ENCODE measurements around the gene SLC25A12. TPM values are rescaled to one million over a fixed set of nuclear protein-coding genes. Genes with fewer than 3 reads are reported as not detected.
"Not testable (repeated sequence)": the region's sequence is repeated elsewhere in the genome, so short reads cannot be mapped to it uniquely, and the experiment has no call there.

SLC25A12 gene
- total RNA-seq, 2 donors from 2014 or later = 13.6 to 33.3 TPM

DNA sequence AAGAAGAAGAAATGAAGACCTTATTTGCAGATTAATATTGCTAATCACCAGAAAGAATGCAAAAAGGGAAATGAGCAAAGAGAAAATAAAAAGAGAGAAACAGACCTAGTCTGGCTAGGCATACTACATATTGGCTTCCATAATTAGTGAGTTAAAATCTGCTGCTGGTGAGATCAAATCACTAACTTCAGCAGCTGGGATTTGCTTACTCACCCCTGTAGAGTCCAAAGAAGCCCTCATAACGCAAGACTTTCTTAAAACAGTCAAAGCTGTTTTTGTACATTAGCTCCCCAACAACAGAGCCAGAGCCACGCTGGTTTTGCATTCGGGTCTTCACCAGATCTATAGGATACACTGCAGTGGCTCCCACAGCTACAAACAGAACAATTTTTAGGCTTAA lies 80.9 kb downstream of the SLC25A12 start:
- DNase-seq (ENCODE audit: low spot score in 2 of 2) (no peak), ATAC-seq (no peak)
- no peaks in the 10 kb centered on the region for H3K9me3 Mint-ChIP-seq
- H3K36me3 Mint-ChIP-seq = peaks cover 0 to 5% of the 10 kb centered on the region in 2 donors
- H3K27ac Mint-ChIP-seq = no peak overlapping the region

DNA sequence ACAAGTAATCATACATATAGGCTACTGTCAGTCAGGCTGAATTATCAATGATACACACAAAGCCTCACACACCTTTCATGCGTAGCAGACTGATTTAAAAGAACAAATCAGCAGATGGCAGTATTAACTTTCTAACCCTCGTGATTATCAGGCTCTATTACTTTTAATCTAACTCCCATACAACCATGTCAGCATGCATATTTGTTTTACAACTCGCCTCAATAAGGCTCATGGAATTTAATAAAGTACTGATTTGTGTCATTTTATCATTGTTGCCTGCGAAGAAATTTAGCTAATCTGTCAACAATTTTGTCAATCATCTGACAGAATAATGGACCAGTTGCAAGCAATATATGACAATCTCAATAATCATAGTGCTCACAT lies 82.8 kb downstream of the SLC25A12 start:
- no peak for ATAC-seq
- no peaks in the 10 kb centered on the region for H3K9me3 Mint-ChIP-seq
- no peak for DNase-seq (ENCODE audit: low spot score in 2 of 2)
- H3K36me3 Mint-ChIP-seq = peaks cover 5% of the 10 kb centered on the region in 2 donors
- H3K27ac Mint-ChIP-seq = no peak overlapping the region

DNA sequence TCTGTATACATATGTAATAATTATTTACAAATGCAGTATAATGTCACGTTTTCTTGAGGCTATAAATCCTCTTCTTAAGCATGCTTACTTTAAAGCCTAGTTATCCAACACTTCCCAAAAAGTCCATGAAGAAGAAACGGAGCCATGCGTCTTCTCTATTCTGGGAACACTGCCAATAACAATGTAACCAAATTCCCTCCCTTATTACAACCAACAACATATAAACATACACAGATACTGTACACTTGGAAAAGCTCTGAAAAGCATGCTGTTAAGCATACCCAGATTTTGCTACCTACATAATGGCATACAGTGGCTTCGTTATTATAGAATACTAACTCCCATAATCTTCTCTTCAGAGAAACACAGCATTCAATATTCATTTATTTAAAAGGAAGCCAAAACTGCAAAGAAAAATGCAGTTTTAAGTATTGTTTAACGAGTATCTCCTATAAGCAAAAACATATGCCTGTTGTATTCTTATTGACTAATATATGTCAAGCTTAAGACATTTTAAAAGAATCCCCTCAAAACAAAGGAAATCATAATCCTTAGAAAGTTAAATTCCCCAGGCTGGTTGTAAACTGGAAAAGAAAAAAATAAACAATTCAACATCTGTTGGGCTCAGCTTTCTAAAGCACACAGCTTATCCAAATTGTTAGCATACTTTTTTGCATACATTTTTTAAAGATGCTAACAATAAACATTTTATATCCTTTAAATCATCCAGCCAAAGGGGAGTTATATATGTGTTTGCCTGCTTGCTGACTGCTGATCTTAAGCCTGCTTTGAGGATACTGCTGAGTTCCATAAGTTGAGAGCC lies 83.4 kb downstream of the SLC25A12 start:
- no peak for DNase-seq (ENCODE audit: low spot score in 2 of 2)
- ATAC-seq = no peak
- no peak overlapping the region for H3K27ac Mint-ChIP-seq
- no peaks in the 10 kb centered on the region for H3K9me3 Mint-ChIP-seq
- peaks cover 5 to 6% of the 10 kb centered on the region in 2 donors for H3K36me3 Mint-ChIP-seq

DNA sequence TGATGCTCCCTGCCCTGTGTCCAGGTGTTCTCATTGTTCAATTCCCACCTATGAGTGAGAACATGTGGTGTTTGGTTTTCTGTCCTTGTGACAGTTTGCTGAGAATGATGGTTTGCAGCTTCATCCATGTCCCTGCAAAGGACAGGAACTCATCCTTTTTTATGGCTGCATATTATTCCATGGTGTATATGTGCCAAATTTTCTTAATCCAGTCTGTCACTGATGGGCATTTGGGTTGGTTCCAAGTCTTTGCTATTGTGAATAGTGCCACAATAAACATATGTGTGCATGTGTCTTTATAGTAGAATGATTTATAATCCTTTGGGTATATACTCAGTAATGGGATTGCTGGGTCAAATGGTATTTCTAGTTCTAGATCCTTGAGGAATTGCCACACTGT lies 85.2 kb downstream of the SLC25A12 start:
- not testable (repeated sequence) for DNase-seq (ENCODE audit: low spot score in 2 of 2); H3K36me3 Mint-ChIP-seq; H3K9me3 Mint-ChIP-seq; H3K27ac Mint-ChIP-seq; ATAC-seq

DNA sequence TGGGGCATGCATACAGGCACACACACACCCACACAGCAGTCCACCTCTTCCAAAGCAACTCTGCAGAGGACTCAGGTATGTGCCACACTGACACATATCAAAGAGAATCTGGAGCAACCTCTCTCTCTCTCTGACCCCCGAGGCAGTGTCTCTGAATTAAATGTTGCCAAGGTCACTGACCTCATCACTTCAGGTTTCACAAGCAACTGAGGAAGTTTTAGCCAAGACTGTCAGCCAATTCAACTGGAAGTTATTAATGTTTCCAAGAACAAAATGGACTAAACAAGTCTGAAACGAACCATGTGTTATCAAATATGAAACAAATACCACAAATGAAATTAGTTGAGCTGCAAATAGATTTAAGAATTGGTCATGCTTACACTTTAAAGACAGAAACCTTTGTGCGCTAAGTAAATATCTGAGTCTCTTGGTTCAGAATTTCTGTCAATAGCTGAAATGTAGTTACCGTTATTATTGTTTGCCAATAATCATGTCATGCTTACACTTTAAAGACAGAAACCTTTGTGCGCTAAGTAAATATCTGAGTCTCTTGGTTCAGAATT lies 86.1 kb downstream of the SLC25A12 start:
- Mint-ChIP-seq H3K9me3 (no peaks in the 10 kb centered on the region), H3K27ac (no peak overlapping the region), H3K36me3 (peaks cover 5 to 8% of the 10 kb centered on the region in 2 donors)
- ATAC-seq (no peak), DNase-seq (ENCODE audit: low spot score in 2 of 2) (no peak)

DNA sequence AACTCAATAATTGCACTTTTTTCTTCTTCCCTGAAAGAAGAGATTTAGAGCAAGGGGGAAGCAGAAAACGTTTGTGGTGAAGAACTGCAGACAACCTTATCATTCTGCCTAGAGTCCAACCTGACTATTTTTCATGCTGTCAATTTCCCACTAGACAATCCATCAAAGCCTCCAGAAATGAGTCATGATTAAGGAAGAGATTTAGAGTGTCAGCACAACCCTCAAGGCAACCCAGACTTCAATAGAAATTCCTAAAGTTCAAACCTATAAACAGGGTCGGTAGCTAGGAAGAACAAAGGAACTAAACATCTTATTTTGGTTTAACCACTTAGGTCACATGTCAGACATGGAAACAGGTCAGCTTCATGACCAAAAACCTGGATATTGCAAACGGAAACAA lies 86.9 kb downstream of the SLC25A12 start:
- Mint-ChIP-seq H3K36me3 (peaks cover 5 to 10% of the 10 kb centered on the region in 2 donors), H3K27ac (no peak overlapping the region), H3K9me3 (no peaks in the 10 kb centered on the region)
- no peak for ATAC-seq
- no peak for DNase-seq (ENCODE audit: low spot score in 2 of 2)

DNA sequence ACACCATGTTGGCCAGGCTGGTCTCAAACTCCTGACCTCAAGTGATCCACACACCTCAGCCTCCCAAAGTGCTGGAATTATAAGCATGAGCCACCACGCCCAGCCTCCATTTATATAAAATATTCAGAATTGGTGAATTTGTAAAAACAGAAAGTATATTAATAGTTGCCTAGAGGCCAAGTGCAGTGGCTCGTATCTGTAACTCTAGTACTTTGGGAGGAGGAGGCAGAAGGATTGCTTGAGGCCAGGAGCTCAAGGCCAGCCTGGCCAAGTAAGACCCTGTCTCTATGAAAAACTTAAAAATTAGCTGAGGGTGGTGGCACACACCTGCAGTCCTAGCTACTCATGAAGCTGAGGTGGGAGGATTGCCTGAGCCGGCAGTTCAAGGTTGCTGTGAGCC lies 89.6 kb downstream of the SLC25A12 start:
- ATAC-seq (no peak), DNase-seq (ENCODE audit: low spot score in 2 of 2) (no peak)
- no peak overlapping the region for H3K27ac Mint-ChIP-seq
- peaks cover 0 to 10% of the 10 kb centered on the region in 2 donors for H3K36me3 Mint-ChIP-seq
- no peaks in the 10 kb centered on the region for H3K9me3 Mint-ChIP-seq

DNA sequence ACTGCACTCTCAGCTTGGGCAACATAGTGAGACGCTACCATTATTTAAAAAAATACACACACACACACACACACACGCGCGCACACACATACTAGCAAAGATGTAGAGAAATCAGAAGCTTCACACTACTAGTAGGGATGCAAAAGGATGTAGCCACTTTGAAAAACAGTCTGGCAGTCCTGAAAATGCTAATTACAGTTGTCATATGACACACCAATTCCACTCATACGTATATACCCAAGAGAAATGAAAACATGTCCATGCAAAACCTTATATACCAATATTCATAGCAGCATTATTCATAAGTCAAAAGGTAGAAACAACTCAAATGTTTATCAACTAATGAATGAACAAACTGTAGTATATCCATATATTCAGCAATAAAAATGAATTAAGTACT lies 90.3 kb downstream of the SLC25A12 start:
- no peak overlapping the region for H3K27ac Mint-ChIP-seq
- H3K36me3 Mint-ChIP-seq = peaks cover 0 to 10% of the 10 kb centered on the region in 2 donors
- no peak for DNase-seq (ENCODE audit: low spot score in 2 of 2)
- ATAC-seq = no peak
- H3K9me3 Mint-ChIP-seq = no peaks in the 10 kb centered on the region

DNA sequence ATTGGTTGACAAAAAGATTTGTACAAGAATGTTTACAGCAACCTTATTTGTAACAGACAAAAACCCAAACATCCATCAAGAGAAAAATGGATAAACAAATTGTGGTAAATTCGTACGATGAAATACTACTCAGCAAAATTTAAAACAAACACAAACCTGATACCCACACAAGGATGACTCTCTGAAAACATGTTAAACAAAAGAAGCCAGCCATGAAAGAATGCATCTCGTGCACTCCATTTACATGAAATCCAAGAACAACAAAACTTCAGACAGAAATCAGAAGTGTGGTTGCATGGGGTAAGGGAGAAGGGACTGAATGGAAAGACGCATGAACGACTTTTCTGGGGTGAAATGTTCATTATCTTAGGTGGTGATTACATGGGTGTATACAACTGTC lies 93.4 kb downstream of the SLC25A12 start:
- DNase-seq (ENCODE audit: low spot score in 2 of 2) = no peak
- Mint-ChIP-seq H3K27ac (no peak overlapping the region), H3K9me3 (no peaks in the 10 kb centered on the region), H3K36me3 (peaks cover 0 to 4% of the 10 kb centered on the region in 2 donors)
- ATAC-seq = no peak

DNA sequence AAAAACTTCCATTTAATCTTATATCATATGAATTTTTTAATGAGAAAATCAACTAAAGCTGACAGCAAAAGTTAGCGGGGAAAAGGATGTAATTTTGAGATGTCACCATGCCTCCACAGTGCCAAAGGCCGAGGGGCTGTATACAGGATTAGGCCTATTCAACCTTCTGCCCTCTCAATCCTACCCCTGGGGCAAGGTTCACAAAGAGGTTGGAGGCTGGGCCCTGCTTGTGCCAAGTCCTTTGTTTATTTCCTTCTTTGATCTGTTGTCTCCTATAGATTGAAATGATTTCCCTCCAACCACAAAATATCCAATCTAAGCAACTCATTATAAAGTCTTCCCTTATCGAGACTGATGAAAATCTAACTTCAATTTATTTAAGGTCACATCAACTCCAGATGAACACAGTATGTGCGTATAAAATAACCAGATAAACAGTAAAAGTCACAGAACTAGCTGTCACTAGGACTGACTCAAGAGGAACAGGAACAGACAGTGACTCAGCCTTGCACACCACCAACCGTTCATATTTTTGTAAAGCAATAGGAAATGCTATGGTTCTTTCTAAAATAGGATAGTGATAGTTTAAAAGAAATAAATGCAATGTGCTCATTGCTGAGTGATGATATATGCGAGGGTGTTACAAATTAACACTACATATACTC lies 95.8 kb downstream of the SLC25A12 start:
- ATAC-seq (peak; percentile 56 to 69), DNase-seq (ENCODE audit: low spot score in 2 of 2) (no peak)
- Mint-ChIP-seq H3K36me3 (peaks cover 0 to 4% of the 10 kb centered on the region in 2 donors), H3K9me3 (no peaks in the 10 kb centered on the region), H3K27ac (peak overlapping the region; percentile 1 to 69)

DNA sequence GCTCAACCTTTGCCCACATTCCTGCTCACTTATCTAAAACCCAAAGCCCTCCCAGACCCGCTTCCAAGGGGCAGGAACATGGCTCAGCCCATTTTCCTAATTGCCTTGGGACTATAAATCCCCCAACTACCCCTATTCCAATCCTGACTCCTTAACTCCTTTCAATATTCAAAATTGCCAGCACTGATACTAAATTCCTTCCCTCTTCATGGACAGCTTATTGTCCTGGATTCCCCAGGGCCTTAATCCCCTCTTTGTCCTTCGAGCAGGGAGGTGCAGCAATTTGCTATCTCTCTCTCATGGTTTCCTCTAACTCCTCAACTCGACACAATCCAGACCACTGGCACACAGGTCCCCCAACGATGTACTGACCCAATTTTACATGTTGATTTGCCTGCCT lies 99.1 kb downstream of the SLC25A12 start:
- Mint-ChIP-seq H3K36me3 (peaks cover 0 to 11% of the 10 kb centered on the region in 2 donors), H3K27ac (peak overlapping the region in 1 of 2 donors; percentile 2), H3K9me3 (no peaks in the 10 kb centered on the region)
- ATAC-seq (no peak), DNase-seq (ENCODE audit: low spot score in 2 of 2) (no peak)

DNA sequence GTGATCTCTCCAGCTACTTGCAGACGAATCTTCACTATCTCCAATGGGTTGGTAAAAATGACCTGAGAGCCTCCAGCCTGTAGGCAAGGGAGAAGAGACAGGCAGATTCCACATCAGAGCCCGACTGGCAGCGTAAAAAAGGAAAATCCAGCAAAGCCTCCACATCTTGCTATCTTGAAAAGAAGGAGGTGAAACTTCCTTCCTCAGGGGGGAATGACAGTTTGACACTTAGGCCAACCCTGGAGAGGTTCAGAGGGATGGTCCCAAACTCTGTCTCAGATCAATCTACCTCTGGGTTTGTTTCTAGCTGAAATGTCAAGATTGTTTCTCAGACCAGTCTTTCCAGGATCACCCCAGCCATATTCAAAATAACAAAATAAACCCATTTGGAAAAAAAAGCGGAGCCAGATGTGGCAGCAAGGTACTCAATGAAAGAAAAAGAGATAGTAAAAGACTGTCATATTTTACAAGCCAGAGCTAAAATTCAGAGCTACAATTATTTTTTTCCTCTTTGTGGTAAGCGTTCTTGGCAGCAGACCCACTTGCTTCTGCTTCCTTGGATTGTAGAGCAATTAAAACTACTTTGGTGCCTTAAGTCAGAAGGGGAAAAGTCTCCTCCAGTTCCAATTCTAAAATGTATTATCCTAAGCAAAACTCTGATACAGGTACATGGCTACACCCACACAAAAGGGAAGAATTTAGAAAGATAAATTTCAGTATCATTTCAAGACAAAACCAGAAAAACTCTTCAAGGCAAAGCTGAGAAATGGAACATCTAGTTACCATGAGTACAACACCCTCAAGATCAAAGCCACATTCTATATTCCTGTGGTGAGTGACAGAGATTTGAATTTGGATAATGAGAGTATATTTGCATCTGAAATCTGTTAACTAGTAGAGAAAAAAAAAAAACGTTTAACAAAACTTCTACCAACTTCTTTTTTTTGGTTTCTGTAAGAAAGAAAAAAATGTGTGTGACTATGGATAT lies 100.1 kb downstream of the SLC25A12 start:
- Mint-ChIP-seq H3K9me3 (no peaks in the 10 kb centered on the region), H3K27ac (no peak overlapping the region), H3K36me3 (peaks cover 0 to 11% of the 10 kb centered on the region in 2 donors)
- peak; percentile 52 to 84 for ATAC-seq
- no peak for DNase-seq (ENCODE audit: low spot score in 2 of 2)

DNA sequence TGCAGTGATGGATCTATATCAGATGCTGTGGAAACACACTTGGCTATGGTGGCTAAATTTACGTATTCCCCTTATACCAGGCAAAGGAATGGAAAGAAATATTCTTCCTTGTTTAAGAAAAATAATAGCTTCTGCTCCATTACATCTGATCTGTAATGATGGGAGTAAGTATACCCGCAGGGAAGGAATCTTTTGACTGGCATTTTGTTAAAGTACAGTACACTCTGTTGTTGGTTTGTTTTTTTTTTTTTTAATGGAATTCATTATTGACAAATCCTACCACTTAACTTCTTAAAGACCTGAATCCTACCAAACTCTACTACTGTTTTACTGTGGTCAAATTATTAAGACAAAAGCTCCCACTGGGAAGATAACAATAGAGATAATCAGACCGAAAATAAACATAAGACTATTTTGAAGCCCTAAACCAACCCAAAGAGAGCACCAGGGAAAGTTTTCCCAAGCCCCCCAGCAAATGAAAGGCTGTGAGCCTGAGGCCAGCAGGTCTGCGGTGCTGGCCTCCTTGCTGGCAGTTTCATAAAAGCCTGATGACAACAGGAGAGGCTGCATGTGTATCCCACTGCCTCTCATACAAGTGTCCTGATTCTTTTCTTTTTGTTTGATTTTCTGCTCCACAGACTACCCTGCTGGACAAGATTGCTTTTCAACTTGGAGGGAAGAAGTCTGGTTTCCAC lies 101.0 kb downstream of the SLC25A12 start:
- peaks cover 0 to 11% of the 10 kb centered on the region in 2 donors for H3K36me3 Mint-ChIP-seq
- no peak overlapping the region for H3K27ac Mint-ChIP-seq
- DNase-seq (ENCODE audit: low spot score in 2 of 2) (no peak), ATAC-seq (no peak)
- H3K9me3 Mint-ChIP-seq = no peaks in the 10 kb centered on the region

DNA sequence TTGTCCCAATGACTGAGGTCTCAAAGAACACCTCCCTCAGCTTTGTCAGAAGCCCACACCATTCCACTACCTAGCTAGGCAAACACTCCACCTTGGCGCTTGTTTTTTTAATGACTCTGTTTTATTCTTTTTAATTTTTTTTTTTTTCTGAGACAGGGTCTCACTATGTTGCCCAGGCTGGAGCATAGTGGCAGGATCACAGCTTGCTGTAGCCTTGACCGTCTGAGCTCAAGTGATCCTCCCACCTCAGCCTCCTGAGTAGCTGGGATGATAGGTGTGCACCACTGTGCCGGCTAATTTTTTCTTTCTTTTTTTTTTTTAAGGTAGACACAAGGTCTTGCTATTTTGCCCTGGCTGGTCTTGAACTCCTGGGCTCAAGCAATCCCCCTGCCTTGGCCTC lies 101.9 kb downstream of the SLC25A12 start:
- ATAC-seq (no peak), DNase-seq (ENCODE audit: low spot score in 2 of 2) (no peak)
- Mint-ChIP-seq H3K9me3 (no peaks in the 10 kb centered on the region), H3K27ac (no peak overlapping the region), H3K36me3 (peaks cover 5 to 11% of the 10 kb centered on the region in 2 donors)

DNA sequence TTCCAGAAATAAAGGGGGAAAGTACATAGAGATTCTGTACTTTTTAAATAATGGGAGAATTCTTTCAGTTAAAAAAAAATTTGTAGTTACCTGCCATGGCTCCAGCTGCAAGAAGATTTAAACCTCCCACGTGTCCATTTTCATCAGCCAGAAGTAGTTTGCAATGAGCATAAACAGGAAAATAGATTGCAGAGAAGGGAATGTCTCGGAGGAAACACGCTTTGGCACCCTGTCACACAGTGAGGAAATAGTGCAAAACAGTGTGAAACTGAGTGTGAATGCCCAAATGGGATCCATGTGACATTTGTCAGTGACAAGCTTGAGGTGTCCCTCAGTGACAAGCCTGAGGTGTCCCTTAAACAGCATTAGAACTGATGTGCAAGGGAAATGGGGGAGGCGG lies 102.7 kb downstream of the SLC25A12 start:
- Mint-ChIP-seq H3K27ac (no peak overlapping the region), H3K36me3 (peaks cover 8 to 11% of the 10 kb centered on the region in 2 donors), H3K9me3 (no peaks in the 10 kb centered on the region)
- DNase-seq (ENCODE audit: low spot score in 2 of 2) (no peak), ATAC-seq (no peak)

DNA sequence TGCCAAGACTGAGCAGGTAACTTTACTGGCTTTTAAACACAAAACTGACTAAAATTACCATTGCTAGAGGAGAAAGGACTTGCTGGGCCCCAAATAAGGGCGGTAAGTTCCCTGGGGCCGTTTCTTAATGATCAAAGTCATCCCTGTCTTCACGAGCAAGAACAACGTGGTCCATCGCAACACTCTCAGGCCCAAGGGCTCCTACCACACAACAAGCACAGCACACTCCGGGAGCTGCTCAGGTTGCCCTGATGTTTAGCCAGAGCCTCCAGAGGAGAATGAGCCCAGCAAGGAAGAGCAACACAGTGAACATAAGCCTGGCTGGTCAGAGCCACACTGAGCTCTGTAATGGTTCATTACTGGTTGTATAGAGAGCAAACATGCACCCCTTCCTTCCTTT lies 104.1 kb downstream of the SLC25A12 start:
- Mint-ChIP-seq H3K9me3 (no peaks in the 10 kb centered on the region), H3K36me3 (peaks cover 8 to 16% of the 10 kb centered on the region in 2 donors), H3K27ac (peak overlapping the region in 1 of 2 donors; percentile 23)
- ATAC-seq (no peak), DNase-seq (ENCODE audit: low spot score in 2 of 2) (no peak)
